Chondrocyte (in vitro differentiated cells): ENCODE data around the gene KL. TPM values are rescaled to one million over a fixed set of nuclear protein-coding genes. Genes with fewer than 3 reads are reported as not detected.

Experiments
- DNase-seq: peaks from one replicate; pipeline ENCODE4 v3.0.0; 2021; ENCODE audit warnings: mixed read lengths, low spot score
- H3K27ac Mint-ChIP-seq: one replicate; pipeline ENCODE4 v1.8.0; 2021; ENCODE audit warnings: mild to moderate bottlenecking, moderate library complexity, mixed read lengths; ENCODE audit not compliant: unreplicated experiment
- H3K27me3 Mint-ChIP-seq: 2 replicates; pipeline ENCODE4 v1.8.0; 2021; ENCODE audit warnings: low read depth, mixed read lengths
- H3K36me3 Mint-ChIP-seq: 2 replicates; pipeline ENCODE4 v1.8.0; 2021; ENCODE audit warnings: low read depth, mixed read lengths
- H3K4me1 Mint-ChIP-seq: 2 replicates; pipeline ENCODE4 v1.8.0; 2021; ENCODE audit warnings: low read depth, mild to moderate bottlenecking, mixed read lengths
- H3K4me3 Mint-ChIP-seq: one replicate; pipeline ENCODE4 v1.8.0; 2021; ENCODE audit warnings: mild to moderate bottlenecking, moderate library complexity, mixed read lengths; ENCODE audit not compliant: unreplicated experiment
- H3K9me3 Mint-ChIP-seq: 2 replicates; pipeline ENCODE4 v1.8.0; 2021; ENCODE audit warnings: low read depth, mixed read lengths
- CTCF ChIP-seq: fragments of 200-600 bp; sonication (generic); IDR thresholded peaks from 2 replicates; pipeline ENCODE4 v1.5.0; 2021; ENCODE audit warnings: antibody characterized with exemption, mild to moderate bottlenecking, moderate library complexity
- total RNA-seq: library from RNA; stranded (reverse); gene quantifications from 3 replicates; pipeline ENCODE4 v1.2.1, GENCODE V29; 2021

KL gene
- total RNA-seq, 1 donor from 2014 or later = 0.05 TPM

DNA sequence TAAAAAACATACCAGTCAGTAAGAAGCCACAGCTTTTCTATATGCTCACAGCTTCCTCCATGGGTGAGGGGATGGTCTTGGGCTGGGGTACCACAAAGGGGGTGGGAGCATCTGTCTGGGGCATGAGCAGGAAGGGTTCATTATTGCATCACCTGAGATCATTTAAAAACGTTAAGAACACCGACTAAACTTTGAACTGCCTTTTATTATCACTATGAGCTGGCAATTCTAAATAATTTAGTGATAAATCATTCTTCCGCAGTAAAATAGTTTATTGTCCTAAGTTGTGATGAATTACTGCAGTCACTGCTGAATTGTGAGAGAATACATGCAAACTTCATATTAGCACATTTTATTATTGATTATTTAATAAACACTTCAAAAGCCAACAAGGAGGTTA is 71.6 kb downstream of the KL start:
- DNase-seq = no peak

GRCh38 chr13:33089311-33089710 is 73.1 kb downstream of the KL start:
- H3K27ac Mint-ChIP-seq = no peak overlapping the region
- H3K4me3 Mint-ChIP-seq = no peak overlapping the region
- no peaks in the 10 kb centered on the region for H3K27me3 Mint-ChIP-seq
- H3K9me3 Mint-ChIP-seq = peaks cover 4% of the 10 kb centered on the region
- no peak for DNase-seq
- no peak for TF ChIP-seq CTCF
- no peaks in the 10 kb centered on the region for H3K36me3 Mint-ChIP-seq
- peaks cover 26% of the 10 kb centered on the region for H3K4me1 Mint-ChIP-seq

More for the DNA sequence above, 71.6 kb downstream of the KL start:
- no peak for TF ChIP-seq CTCF
- no peaks in the 10 kb centered on the region for H3K27me3 Mint-ChIP-seq
- H3K9me3 Mint-ChIP-seq = no peaks in the 10 kb centered on the region
- peaks cover 26% of the 10 kb centered on the region for H3K4me1 Mint-ChIP-seq
- H3K27ac Mint-ChIP-seq = peak overlapping the region; percentile 24
- H3K4me3 Mint-ChIP-seq = no peak overlapping the region
- H3K36me3 Mint-ChIP-seq = no peaks in the 10 kb centered on the region

DNA sequence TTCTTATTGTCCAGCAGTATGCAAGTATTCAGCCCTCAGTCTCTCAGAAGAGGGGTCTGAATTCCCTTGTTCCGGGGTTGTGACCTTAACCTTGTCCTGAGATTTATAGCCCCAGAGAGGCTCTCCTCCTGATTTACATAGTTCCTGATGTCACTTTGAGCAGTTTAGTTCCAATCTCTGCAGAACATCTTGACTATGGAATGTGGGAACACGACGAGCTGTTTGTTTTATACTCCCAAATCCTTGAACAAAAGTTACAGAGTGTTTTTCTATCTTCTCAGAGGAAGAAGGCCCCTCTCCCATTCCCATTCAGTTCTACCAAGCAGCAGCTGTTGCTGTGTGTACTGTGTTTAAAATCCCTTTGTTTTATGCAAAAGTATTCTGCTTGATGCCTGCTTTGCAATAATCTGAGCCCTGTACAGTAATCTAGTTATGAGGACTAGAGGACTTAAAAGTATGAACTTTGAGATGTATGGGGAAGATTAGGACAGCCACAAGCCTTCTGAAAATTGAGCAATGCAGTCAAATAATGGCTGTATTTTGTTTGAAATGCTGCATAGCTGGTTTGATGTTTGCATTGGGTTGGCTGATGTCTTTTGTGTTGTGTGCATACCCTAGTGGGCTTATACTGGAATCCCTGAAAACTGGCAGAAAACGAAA is 74.7 kb downstream of the KL start:
- H3K9me3 Mint-ChIP-seq = peaks cover 4% of the 10 kb centered on the region
- peaks cover 26% of the 10 kb centered on the region for H3K4me1 Mint-ChIP-seq
- no peak for TF ChIP-seq CTCF
- H3K4me3 Mint-ChIP-seq = no peak overlapping the region
- no peak overlapping the region for H3K27ac Mint-ChIP-seq
- DNase-seq = no peak
- H3K27me3 Mint-ChIP-seq = no peaks in the 10 kb centered on the region
- H3K36me3 Mint-ChIP-seq = no peaks in the 10 kb centered on the region

- peaks cover 22% of the 10 kb centered on the region for H3K4me1 Mint-ChIP-seq
- peaks cover 4% of the 10 kb centered on the region for H3K9me3 Mint-ChIP-seq
- H3K27ac Mint-ChIP-seq = no peak overlapping the region
- no peak for TF ChIP-seq CTCF
- DNase-seq = no peak
- no peak overlapping the region for H3K4me3 Mint-ChIP-seq
- no peaks in the 10 kb centered on the region for H3K27me3 Mint-ChIP-seq
- H3K36me3 Mint-ChIP-seq = no peaks in the 10 kb centered on the region
These were observed 75.2 kb downstream of the KL start for GRCh38 chr13:33091415-33091774.

DNA sequence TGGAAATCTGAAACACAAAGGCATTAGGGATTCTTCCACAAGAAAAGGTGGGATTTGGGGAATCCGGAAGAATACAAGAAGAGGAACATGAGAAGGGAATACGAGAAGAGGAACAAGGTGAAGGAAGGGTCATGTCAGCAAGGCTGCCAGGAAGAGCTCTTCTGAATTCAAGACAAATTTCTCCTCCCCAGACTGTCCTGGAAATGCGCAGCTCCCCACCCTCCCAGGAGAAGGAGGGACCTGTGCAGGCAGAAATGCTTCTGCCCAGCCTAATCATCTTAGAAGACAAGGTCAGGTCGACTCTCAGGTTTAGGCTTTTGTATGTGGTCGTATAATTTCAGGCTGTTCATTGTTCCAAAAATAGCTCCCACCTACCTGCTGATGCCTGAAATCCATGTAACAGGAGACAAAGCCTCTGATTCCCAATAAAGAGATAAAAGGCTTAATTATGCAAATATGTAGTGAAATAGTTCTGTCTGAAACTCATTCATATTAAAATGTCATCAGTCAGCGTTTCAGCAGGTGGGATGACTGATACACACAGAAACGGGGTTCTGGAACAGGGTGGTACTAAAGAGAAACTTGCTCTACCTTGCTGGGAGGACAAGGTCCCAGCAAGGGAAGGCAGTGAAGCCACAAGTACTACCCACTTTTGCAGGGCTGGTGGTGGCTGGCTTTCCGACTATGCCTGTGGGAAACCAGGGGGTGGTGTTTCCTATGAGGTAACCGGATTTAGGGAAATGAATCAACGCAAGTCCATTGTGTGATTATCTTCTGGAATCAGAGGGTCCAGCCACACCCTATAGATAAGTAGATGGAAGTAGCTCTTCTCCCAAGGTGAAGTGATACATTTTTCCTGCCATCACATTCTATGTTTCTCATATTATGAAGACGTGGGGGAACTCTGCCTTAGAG is 76.1 kb downstream of the KL start:
- no peak for TF ChIP-seq CTCF
- Mint-ChIP-seq H3K4me3 (no peak overlapping the region), H3K36me3 (no peaks in the 10 kb centered on the region), H3K27me3 (no peaks in the 10 kb centered on the region), H3K4me1 (peaks cover 13% of the 10 kb centered on the region), H3K27ac (no peak overlapping the region), H3K9me3 (peaks cover 7% of the 10 kb centered on the region)
- DNase-seq = no peak
